Astrocyte (in vitro differentiated cells and primary cell): ENCODE results near the gene CACNA1H. TPM values are rescaled to one million over a fixed set of nuclear protein-coding genes. Genes with fewer than 3 reads are reported as not detected.

Experiments used
- DNase-seq: peaks from one replicate; pipeline ENCODE4 v3.0.0-alpha.2; 2010; ENCODE audit warnings: low read depth
- FAIRE-seq: peaks from 2 replicates; lab custom pipeline; 2011; peaks lifted over from hg19 to GRCh38; lab: Jason Lieb, UNC
- H2AFZ ChIP-seq: 2 replicates; pipeline ENCODE4 v1.6.0; 2012; ENCODE audit warnings: low read depth, low read length, inconsistent platforms
- H3K27ac ChIP-seq: 2 replicates; pipeline ENCODE4 v1.5.1; 2011; ENCODE audit warnings: low read depth, low read length, inconsistent platforms
- H3K27me3 ChIP-seq: 2 replicates; pipeline ENCODE4 v1.6.0; 2011; ENCODE audit warnings: low read length, inconsistent platforms; ENCODE audit not compliant: insufficient read depth
- H3K36me3 ChIP-seq: 2 replicates; pipeline ENCODE4 v1.5.1; 2011; ENCODE audit warnings: low read length, inconsistent platforms; ENCODE audit not compliant: insufficient read depth
- H3K4me1 ChIP-seq: 2 replicates; pipeline ENCODE4 v1.5.1; 2011; ENCODE audit warnings: low read length, inconsistent platforms; ENCODE audit not compliant: insufficient read depth
- H3K4me2 ChIP-seq: 2 replicates; pipeline ENCODE4 v1.6.0; 2012; ENCODE audit warnings: low read length, inconsistent platforms
- H3K4me3 ChIP-seq: 2 replicates; pipeline ENCODE4 v1.5.1; 2011; ENCODE audit warnings: low read depth, mild to moderate bottlenecking, low read length, inconsistent platforms; ENCODE audit not compliant: insufficient read depth
- H3K79me2 ChIP-seq: 2 replicates; pipeline ENCODE4 v1.6.0; 2012; ENCODE audit warnings: mild to moderate bottlenecking, low read length, inconsistent platforms; ENCODE audit not compliant: insufficient read depth
- H3K9ac ChIP-seq: 2 replicates; pipeline ENCODE4 v1.6.0; 2012; ENCODE audit warnings: mild to moderate bottlenecking, low read length, inconsistent platforms
- H3K9me3 ChIP-seq: 2 replicates; pipeline ENCODE4 v1.5.1; 2012; ENCODE audit warnings: low read depth, mild to moderate bottlenecking, low read length, inconsistent platforms; ENCODE audit not compliant: insufficient read depth
- H4K20me1 ChIP-seq: 2 replicates; pipeline ENCODE4 v1.6.0; 2012; ENCODE audit warnings: low read length, inconsistent platforms; ENCODE audit not compliant: insufficient read depth
- H3K27ac Mint-ChIP-seq: one replicate; pipeline ENCODE4 v1.8.0; 2021; ENCODE audit warnings: mild to moderate bottlenecking, mixed read lengths; ENCODE audit not compliant: unreplicated experiment
- H3K27me3 Mint-ChIP-seq: one replicate; pipeline ENCODE4 v1.8.0; 2021; ENCODE audit warnings: low read depth, mixed read lengths; ENCODE audit not compliant: unreplicated experiment
- H3K36me3 Mint-ChIP-seq: one replicate; pipeline ENCODE4 v1.8.0; 2021; ENCODE audit warnings: low read depth, mixed read lengths; ENCODE audit not compliant: unreplicated experiment
- H3K4me1 Mint-ChIP-seq: one replicate; pipeline ENCODE4 v1.8.0; 2021; ENCODE audit warnings: low read depth, mixed read lengths; ENCODE audit not compliant: unreplicated experiment
- H3K4me3 Mint-ChIP-seq: one replicate; pipeline ENCODE4 v1.8.0; 2021; ENCODE audit warnings: mild to moderate bottlenecking, moderate library complexity, mixed read lengths; ENCODE audit not compliant: unreplicated experiment
- H3K9me3 Mint-ChIP-seq: one replicate; pipeline ENCODE4 v1.8.0; 2021; ENCODE audit warnings: mild to moderate bottlenecking, mixed read lengths; ENCODE audit not compliant: unreplicated experiment
- EZH2 ChIP-seq: IDR thresholded peaks from 2 replicates; pipeline ENCODE4 v1.6.1; 2012; ENCODE audit warnings: mild to moderate bottlenecking, low read length, inconsistent platforms; ENCODE audit not compliant: insufficient read depth
- total RNA-seq: library from RNA; stranded (reverse); gene quantifications from 2 replicates; pipeline ENCODE4 v1.2.1, GENCODE V29; 2021
- TF ChIP-seq, protein P1 (sequence below): IDR thresholded peaks from 2 replicates; pipeline ENCODE4 v1.5.1; 2011; ENCODE audit warnings: low read depth, mild to moderate bottlenecking, inconsistent platforms, low read length, moderate library complexity; ENCODE audit not compliant: insufficient read depth

The CACNA1H gene
- total RNA-seq, 1 donor from 2014 or later, result 21.7 TPM

DNA sequence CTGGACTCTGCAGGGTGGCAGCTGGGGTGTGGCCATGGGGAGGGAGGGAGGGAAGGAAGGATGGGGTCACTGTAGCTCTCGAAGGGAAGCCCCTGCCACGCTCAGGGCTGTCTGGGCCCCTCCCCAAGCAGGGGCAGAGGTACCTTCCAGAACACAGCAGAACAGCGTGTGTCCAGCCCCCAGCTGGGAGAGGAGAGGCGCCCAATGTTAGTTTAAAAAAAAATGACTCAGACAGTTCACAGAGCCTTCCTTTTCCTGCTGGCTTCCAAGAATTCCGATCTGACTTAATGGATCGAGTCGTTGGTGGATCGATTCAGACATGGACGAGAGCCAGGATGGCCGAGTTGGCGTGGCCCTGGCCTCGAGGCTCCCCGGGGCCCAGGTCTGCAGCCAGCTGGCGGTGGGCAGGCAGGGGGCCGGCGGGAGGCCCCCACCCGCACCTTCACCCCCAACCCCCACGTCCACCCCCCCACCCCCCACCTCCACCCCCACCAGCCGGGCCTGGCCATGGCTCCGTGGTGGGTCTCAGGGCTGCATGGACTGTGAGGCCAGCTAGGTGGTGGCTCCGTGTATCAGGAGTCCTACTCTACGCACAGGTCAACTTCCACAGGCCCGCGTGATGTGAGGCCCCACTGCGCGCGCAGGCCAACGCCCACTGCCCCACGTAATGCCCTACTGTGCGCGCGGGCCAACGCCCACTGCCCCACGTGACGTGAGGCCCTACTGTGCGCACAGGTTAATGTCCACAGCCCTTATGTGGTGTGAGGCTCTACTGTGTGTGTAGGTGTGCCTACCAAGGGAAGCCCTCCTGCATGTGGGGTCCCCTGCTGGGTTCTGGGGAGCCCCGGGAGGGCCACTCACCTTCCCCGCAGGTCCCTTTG, 21.8 kb downstream of the CACNA1H start:
- Histone ChIP-seq H3K4me3 (no peak overlapping the region), H3K27me3 (no peaks in the 10 kb centered on the region), H3K27ac (no peak overlapping the region), H3K36me3 (no peaks in the 10 kb centered on the region), H3K4me2 (peak overlapping the region; percentile 10), H3K79me2 (peaks cover 4% of the 10 kb centered on the region), H3K9me3 (no peaks in the 10 kb centered on the region), H3K4me1 (peaks cover 12% of the 10 kb centered on the region), H3K9ac (no peak overlapping the region), H4K20me1 (peaks cover 12% of the 10 kb centered on the region), H2AFZ (no peak overlapping the region)
- H3K4me3 Mint-ChIP-seq, result no peak overlapping the region
- no peaks in the 10 kb centered on the region for H3K36me3 Mint-ChIP-seq
- peaks cover 6% of the 10 kb centered on the region for H3K4me1 Mint-ChIP-seq
- TF ChIP-seq EZH2, result no peak
- TF ChIP-seq, protein P1, sequence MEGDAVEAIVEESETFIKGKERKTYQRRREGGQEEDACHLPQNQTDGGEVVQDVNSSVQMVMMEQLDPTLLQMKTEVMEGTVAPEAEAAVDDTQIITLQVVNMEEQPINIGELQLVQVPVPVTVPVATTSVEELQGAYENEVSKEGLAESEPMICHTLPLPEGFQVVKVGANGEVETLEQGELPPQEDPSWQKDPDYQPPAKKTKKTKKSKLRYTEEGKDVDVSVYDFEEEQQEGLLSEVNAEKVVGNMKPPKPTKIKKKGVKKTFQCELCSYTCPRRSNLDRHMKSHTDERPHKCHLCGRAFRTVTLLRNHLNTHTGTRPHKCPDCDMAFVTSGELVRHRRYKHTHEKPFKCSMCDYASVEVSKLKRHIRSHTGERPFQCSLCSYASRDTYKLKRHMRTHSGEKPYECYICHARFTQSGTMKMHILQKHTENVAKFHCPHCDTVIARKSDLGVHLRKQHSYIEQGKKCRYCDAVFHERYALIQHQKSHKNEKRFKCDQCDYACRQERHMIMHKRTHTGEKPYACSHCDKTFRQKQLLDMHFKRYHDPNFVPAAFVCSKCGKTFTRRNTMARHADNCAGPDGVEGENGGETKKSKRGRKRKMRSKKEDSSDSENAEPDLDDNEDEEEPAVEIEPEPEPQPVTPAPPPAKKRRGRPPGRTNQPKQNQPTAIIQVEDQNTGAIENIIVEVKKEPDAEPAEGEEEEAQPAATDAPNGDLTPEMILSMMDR, result no peak
- no peaks in the 10 kb centered on the region for H3K27me3 Mint-ChIP-seq
- FAIRE-seq, result no peak
- DNase-seq, result peak; percentile 42
- H3K9me3 Mint-ChIP-seq, result no peaks in the 10 kb centered on the region
- no peak overlapping the region for H3K27ac Mint-ChIP-seq

DNA sequence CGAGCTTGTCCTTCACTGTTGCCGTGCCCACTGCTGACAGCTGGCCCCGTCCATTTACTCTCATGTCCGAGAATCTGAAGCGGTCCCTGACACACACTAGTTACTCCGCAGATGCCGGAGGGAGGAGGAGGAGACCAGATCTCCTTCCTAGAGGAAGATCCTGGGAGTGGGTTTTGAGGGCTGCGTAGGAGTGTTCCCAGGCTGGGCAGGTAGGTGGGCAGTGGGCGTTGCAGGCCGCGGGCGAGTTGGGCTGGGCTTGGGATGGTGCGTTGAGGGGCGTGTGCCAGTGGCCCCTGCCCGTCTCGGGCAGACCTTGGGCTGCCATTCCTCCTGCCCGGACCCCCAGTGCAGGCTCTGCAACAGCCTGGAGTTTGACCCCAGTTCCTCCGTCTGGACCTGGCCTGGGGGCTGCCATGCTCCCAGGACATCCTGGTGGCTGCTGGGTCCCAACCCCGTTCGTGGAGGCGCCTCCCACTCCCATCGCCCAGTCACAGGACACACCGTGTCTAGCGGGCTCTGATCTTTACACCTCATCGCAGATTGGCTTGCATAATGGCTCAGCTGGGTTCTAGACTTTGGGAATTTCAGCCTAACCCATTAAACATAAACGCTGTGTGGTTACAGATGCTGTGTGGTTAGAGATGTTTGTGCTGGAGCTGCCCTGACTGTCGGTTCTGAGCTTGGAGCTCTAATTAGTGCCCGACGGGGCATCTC, 22.8 kb downstream of the CACNA1H start:
- H3K4me1 ChIP-seq, result peaks cover 14% of the 10 kb centered on the region
- no peaks in the 10 kb centered on the region for H3K36me3 ChIP-seq
- H3K9me3 Mint-ChIP-seq, result no peaks in the 10 kb centered on the region
- no peak overlapping the region for H3K9ac ChIP-seq
- no peaks in the 10 kb centered on the region for H3K27me3 Mint-ChIP-seq
- H3K4me3 Mint-ChIP-seq, result no peak overlapping the region
- no peaks in the 10 kb centered on the region for H3K36me3 Mint-ChIP-seq
- H3K4me2 ChIP-seq, result no peak overlapping the region
- peaks cover 3% of the 10 kb centered on the region for H4K20me1 ChIP-seq
- DNase-seq (peak; percentile 56), FAIRE-seq (no peak)
- no peak for TF ChIP-seq EZH2
- TF ChIP-seq, protein P1, result no peak
- no peak overlapping the region for H2AFZ ChIP-seq
- peaks cover 2% of the 10 kb centered on the region for H3K4me1 Mint-ChIP-seq
- H3K9me3 ChIP-seq, result no peaks in the 10 kb centered on the region
- H3K27me3 ChIP-seq, result no peaks in the 10 kb centered on the region
- no peak overlapping the region for H3K27ac ChIP-seq
- no peak overlapping the region for H3K27ac Mint-ChIP-seq
- no peak overlapping the region for H3K4me3 ChIP-seq
- no peaks in the 10 kb centered on the region for H3K79me2 ChIP-seq
